ENCODE results near the gene SLC8A3. TPM values are rescaled to one million over a fixed set of nuclear protein-coding genes. Genes with fewer than 3 reads are reported as not detected.

SLC8A3 gene
- total RNA-seq, 1 experiment from 2014 or later: not detected

DNA sequence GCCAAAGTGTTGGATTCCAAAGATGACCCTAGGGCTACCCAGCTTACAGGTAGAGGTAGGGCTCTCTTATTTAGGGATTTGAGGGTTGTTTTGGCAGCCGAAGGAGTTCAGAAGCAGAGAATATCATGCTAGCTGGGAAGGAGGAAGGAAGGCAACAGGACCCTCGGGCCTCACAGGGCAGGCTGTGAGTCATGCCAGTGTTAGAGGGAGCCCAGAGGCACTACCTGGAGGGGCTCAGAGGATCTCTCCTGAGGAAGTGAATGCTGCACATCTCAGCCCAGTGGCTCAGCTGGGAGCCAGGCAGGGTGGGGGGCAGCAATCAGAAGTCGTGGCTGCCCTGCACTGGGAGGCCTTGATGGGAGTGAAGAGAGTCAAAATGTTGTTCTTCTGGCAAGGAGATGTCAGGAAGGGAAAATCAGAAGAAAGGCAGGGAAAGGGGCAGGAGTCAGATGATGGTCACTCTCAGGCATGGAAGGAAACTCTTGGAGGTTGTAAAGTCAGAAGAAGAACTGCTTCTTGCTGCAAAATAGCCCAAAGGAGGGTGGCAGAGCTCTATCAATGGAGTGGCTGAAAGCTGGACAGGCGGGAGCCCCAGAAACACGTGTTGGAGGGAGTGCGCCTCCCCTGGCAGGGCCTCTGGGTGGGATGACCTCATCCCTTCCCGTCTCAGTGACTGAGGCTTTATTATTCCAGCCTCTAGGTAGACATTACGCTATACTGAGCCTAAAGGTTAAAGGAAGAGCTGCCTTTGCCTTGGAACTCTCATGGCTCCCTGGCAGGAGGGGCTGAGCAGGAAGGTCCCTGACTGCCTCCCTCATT lies 168.2 kb downstream of the SLC8A3 start:
- ATAC-seq: no peak
- Histone ChIP-seq H3K9me3 (ENCODE audit: control insufficient read depth, insufficient read depth, low read depth, low read length) (no peaks in the 10 kb centered on the region), H3K27ac (ENCODE audit: low read length) (no peak overlapping the region), H3K4me3 (ENCODE audit: low read depth in 2 of 2, low read length in 2 of 2) (no peak overlapping the region), H3K27me3 (ENCODE audit: control insufficient read depth, insufficient read depth, low read length) (peaks cover 2% of the 10 kb centered on the region; the same call in 1 of the 2 replicates), H3K36me3 (ENCODE audit: control insufficient read depth, insufficient read depth, low read length) (no peaks in the 10 kb centered on the region), H3K4me1 (ENCODE audit: control insufficient read depth, insufficient read depth, low read length) (no peaks in the 10 kb centered on the region)
- no TSS peak for BruUV-seq (replicated peaks)
- DNase-seq (ENCODE audit: low read depth, low spot score): no peak
- ChIA-PET CTCF (interaction anchor here (0.5 to 0.6 kb wide), 2 partner anchors 202 to 517 kb away, joined by 7 read pairs; no protein-coding TSS in a partner anchor), POLR2A (interaction anchor here (0.5 kb wide), 1 partner anchor 185 kb away, joined by 9 read pairs; no protein-coding TSS in a partner anchor)
- TF ChIP-seq TCF7L2 (IDR thresholded peaks at IDR 0.05; ENCODE audit: low read depth, low read length) (no peak), POLR2AphosphoS5 (IDR thresholded peaks at IDR 0.05; ENCODE audit: low read depth, low read length) (no peak), SIN3A (IDR thresholded peaks at IDR 0.05; ENCODE audit: borderline replicate concordance, insufficient read depth, low read depth, low read length) (no peak)
- TF ChIP-seq, protein P1, sequence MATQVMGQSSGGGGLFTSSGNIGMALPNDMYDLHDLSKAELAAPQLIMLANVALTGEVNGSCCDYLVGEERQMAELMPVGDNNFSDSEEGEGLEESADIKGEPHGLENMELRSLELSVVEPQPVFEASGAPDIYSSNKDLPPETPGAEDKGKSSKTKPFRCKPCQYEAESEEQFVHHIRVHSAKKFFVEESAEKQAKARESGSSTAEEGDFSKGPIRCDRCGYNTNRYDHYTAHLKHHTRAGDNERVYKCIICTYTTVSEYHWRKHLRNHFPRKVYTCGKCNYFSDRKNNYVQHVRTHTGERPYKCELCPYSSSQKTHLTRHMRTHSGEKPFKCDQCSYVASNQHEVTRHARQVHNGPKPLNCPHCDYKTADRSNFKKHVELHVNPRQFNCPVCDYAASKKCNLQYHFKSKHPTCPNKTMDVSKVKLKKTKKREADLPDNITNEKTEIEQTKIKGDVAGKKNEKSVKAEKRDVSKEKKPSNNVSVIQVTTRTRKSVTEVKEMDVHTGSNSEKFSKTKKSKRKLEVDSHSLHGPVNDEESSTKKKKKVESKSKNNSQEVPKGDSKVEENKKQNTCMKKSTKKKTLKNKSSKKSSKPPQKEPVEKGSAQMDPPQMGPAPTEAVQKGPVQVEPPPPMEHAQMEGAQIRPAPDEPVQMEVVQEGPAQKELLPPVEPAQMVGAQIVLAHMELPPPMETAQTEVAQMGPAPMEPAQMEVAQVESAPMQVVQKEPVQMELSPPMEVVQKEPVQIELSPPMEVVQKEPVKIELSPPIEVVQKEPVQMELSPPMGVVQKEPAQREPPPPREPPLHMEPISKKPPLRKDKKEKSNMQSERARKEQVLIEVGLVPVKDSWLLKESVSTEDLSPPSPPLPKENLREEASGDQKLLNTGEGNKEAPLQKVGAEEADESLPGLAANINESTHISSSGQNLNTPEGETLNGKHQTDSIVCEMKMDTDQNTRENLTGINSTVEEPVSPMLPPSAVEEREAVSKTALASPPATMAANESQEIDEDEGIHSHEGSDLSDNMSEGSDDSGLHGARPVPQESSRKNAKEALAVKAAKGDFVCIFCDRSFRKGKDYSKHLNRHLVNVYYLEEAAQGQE (IDR thresholded peaks at IDR 0.05; ENCODE audit: insufficient read depth in 1 of 2, low read depth in 2 of 2, low read length in 1 of 2): no peak
- TF ChIP-seq, protein P2, sequence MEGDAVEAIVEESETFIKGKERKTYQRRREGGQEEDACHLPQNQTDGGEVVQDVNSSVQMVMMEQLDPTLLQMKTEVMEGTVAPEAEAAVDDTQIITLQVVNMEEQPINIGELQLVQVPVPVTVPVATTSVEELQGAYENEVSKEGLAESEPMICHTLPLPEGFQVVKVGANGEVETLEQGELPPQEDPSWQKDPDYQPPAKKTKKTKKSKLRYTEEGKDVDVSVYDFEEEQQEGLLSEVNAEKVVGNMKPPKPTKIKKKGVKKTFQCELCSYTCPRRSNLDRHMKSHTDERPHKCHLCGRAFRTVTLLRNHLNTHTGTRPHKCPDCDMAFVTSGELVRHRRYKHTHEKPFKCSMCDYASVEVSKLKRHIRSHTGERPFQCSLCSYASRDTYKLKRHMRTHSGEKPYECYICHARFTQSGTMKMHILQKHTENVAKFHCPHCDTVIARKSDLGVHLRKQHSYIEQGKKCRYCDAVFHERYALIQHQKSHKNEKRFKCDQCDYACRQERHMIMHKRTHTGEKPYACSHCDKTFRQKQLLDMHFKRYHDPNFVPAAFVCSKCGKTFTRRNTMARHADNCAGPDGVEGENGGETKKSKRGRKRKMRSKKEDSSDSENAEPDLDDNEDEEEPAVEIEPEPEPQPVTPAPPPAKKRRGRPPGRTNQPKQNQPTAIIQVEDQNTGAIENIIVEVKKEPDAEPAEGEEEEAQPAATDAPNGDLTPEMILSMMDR (IDR thresholded peaks at IDR 0.05): no peak
- intact Hi-C loops (cut with micrococcal nuclease; ENCODE audit: unreplicated experiment) (no loop called here), in situ Hi-C loops (cut with HindIII; ENCODE audit: low pct_unique_long_range_greater_than_20kb, low sequenced_read_pairs) (no loop called here)

DNA sequence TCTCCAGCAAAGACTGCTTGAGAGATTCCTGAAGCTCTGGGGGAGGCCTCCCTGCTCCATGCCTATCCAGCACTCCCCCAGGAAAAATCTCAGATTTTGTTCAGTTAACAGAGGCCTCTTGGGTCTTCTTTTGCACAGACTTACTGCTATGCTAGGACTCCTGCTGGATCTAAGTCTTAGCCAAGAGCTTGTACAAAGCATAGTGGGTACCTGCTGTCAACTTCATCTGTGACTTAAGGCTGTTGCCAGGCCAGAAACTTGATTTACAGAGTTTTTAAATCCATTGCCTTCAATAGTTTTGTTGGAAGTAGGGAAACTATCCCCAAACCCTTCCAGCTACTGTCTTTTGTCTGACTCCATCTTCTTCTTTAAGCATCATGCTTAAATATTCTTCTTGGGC lies 169.1 kb downstream of the SLC8A3 start:
- peaks cover 2% of the 10 kb centered on the region; the same call in 1 of the 2 replicates for H3K27me3 ChIP-seq (ENCODE audit: control insufficient read depth, insufficient read depth, low read length)
- no peak overlapping the region for H3K4me3 ChIP-seq (ENCODE audit: low read depth in 2 of 2, low read length in 2 of 2)
- ATAC-seq: no peak
- in situ Hi-C loops (cut with HindIII; ENCODE audit: low pct_unique_long_range_greater_than_20kb, low sequenced_read_pairs) (no loop called here), intact Hi-C loops (cut with micrococcal nuclease; ENCODE audit: unreplicated experiment) (no loop called here)
- H3K36me3 ChIP-seq (ENCODE audit: control insufficient read depth, insufficient read depth, low read length): no peaks in the 10 kb centered on the region
- H3K27ac ChIP-seq (ENCODE audit: low read length): no peak overlapping the region
- TF ChIP-seq TCF7L2 (IDR thresholded peaks at IDR 0.05; ENCODE audit: low read depth, low read length): no peak
- no peak for TF ChIP-seq SIN3A (IDR thresholded peaks at IDR 0.05; ENCODE audit: borderline replicate concordance, insufficient read depth, low read depth, low read length)
- TF ChIP-seq POLR2AphosphoS5 (IDR thresholded peaks at IDR 0.05; ENCODE audit: low read depth, low read length): no peak
- TF ChIP-seq, protein P1 (IDR thresholded peaks at IDR 0.05; ENCODE audit: insufficient read depth in 1 of 2, low read depth in 2 of 2, low read length in 1 of 2): no peak
- TF ChIP-seq, protein P2 (IDR thresholded peaks at IDR 0.05): no peak
- no peak for DNase-seq (ENCODE audit: low read depth, low spot score)
- ChIA-PET CTCF (interaction anchor here (0.5 kb wide), 1 partner anchor 516 kb away, joined by 7 read pairs; no protein-coding TSS in a partner anchor), POLR2A (interaction anchor here (0.5 kb wide), 1 partner anchor 184 kb away, joined by 9 read pairs; no protein-coding TSS in a partner anchor)
- H3K9me3 ChIP-seq (ENCODE audit: control insufficient read depth, insufficient read depth, low read depth, low read length): no peaks in the 10 kb centered on the region
- no TSS peak for BruUV-seq (replicated peaks)
- H3K4me1 ChIP-seq (ENCODE audit: control insufficient read depth, insufficient read depth, low read length): no peaks in the 10 kb centered on the region
